ENCODE results near the gene MCOLN3.

MCOLN3 gene

DNA sequence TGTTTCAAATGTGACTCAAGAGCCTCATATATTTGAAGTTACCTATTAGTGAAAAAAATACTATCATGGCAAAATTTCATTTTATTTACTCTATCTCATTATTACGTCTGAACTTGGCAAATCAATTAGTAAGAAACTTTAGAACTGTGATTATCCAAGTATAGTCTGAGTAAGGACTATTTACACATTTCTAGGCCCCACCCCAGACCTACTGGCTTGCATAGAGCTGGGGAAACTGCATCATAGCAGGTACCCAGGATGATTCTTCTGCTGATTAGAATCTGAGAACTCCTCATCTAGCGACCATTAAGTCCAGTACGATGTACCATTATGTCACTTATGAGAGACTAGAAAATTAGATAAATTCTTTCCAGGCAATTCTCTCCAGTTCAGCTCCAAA lies 20.1 kb downstream of the MCOLN3 start:
- Histone ChIP-seq H3K9me3 (ENCODE audit: severe bottlenecking) (no peaks in the 10 kb centered on the region), H3K27ac (no peak overlapping the region), H3K36me3 (no peaks in the 10 kb centered on the region), H3K27me3 (ENCODE audit: insufficient read depth, low read depth, severe bottlenecking) (no peaks in the 10 kb centered on the region), H3K4me3 (ENCODE audit: low read depth, low read length) (no peak overlapping the region)
- no peak for DNase-seq
- TF ChIP-seq, protein P1, sequence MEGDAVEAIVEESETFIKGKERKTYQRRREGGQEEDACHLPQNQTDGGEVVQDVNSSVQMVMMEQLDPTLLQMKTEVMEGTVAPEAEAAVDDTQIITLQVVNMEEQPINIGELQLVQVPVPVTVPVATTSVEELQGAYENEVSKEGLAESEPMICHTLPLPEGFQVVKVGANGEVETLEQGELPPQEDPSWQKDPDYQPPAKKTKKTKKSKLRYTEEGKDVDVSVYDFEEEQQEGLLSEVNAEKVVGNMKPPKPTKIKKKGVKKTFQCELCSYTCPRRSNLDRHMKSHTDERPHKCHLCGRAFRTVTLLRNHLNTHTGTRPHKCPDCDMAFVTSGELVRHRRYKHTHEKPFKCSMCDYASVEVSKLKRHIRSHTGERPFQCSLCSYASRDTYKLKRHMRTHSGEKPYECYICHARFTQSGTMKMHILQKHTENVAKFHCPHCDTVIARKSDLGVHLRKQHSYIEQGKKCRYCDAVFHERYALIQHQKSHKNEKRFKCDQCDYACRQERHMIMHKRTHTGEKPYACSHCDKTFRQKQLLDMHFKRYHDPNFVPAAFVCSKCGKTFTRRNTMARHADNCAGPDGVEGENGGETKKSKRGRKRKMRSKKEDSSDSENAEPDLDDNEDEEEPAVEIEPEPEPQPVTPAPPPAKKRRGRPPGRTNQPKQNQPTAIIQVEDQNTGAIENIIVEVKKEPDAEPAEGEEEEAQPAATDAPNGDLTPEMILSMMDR (IDR thresholded peaks at IDR 0.05; ENCODE audit: low read depth, low read length), result no peak

DNA sequence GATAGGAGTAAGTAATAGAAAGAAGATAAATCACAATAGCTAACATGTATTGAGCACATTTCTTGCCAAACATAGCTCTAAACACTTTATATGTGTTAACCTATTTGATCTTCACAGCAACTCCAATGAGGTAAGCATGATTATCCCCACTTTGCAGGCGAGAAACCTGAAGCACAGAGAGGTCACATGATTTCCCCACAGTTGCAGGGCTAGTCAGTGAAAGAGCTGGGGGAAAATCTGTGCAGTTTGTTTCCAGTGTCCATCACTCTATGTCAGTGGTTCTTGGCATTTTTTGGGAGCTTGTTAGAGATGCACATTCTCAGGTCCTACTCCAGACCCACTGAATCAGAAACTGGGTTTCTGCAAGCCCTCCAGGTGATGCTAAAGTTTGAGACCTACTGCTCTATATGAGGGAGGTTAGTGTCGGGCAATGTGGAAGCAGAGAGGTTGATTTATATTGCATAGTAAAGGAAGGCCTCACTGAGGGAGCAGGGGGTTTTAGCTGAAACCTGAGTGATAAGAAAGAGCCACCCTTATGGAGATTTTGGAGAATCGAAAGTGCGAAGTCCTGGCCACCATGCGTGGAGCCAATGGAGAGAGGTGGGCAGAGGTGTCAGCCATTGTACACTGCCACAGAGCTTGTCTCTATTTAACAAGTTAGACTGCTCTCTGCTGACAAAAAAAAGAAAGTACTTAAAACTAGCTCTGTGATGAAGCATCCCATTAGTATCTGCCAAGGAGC lies 20.9 kb downstream of the MCOLN3 start:
- H3K36me3 ChIP-seq, result no peaks in the 10 kb centered on the region
- H3K4me3 ChIP-seq (ENCODE audit: low read depth, low read length), result no peak overlapping the region
- H3K27me3 ChIP-seq (ENCODE audit: insufficient read depth, low read depth, severe bottlenecking), result no peaks in the 10 kb centered on the region
- no peaks in the 10 kb centered on the region for H3K9me3 ChIP-seq (ENCODE audit: severe bottlenecking)
- H3K27ac ChIP-seq, result no peak overlapping the region
- DNase-seq, result no peak
- TF ChIP-seq, protein P1 (IDR thresholded peaks at IDR 0.05; ENCODE audit: low read depth, low read length), result no peak

DNA sequence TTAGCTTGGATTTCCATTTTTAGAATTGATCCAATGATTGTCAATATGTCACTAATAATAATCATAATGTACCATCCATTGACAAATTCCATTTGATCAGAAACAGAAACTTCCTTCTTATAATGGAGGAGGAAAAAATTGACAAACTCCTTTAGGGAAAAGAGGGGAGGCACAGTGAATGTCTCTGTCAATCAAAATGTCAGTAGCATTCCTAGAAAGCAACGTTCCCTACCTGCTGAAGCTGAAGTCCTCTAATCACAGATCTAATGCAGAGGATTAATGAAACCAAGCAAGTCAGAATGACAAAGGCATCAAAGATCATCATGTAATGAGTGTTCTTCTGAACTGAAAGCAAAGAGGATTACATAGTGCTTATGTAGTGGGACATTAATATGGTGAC lies 22.4 kb downstream of the MCOLN3 start:
- TF ChIP-seq, protein P1 (IDR thresholded peaks at IDR 0.05; ENCODE audit: low read depth, low read length), result no peak
- Histone ChIP-seq H3K9me3 (ENCODE audit: severe bottlenecking) (no peaks in the 10 kb centered on the region), H3K27me3 (ENCODE audit: insufficient read depth, low read depth, severe bottlenecking) (no peaks in the 10 kb centered on the region), H3K36me3 (no peaks in the 10 kb centered on the region), H3K4me3 (ENCODE audit: low read depth, low read length) (no peak overlapping the region), H3K27ac (no peak overlapping the region)
- no peak for DNase-seq

DNA sequence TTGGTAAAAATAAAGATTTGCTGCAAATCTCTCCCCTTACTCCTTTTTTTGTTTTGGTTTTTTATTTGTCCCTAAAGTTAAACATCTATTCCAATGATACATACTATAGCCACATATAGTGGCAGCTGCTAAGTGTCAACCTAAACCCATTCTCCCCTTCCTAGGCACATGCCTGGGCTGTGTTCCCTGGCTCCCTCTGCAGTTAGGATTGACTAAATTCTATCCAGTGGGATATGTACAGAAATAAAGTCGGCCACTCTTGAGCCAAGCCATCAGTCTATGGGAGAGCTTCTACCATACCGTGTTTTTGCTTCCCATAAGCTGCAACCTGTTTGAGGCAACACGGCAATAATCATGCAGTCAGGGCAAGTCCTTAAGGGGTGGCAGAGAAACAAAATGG lies 23.6 kb downstream of the MCOLN3 start:
- H3K9me3 ChIP-seq (ENCODE audit: severe bottlenecking), result no peaks in the 10 kb centered on the region
- no peak overlapping the region for H3K4me3 ChIP-seq (ENCODE audit: low read depth, low read length)
- H3K36me3 ChIP-seq, result no peaks in the 10 kb centered on the region
- H3K27ac ChIP-seq, result no peak overlapping the region
- no peaks in the 10 kb centered on the region for H3K27me3 ChIP-seq (ENCODE audit: insufficient read depth, low read depth, severe bottlenecking)
- no peak for DNase-seq
- TF ChIP-seq, protein P1 (IDR thresholded peaks at IDR 0.05; ENCODE audit: low read depth, low read length), result no peak

DNA sequence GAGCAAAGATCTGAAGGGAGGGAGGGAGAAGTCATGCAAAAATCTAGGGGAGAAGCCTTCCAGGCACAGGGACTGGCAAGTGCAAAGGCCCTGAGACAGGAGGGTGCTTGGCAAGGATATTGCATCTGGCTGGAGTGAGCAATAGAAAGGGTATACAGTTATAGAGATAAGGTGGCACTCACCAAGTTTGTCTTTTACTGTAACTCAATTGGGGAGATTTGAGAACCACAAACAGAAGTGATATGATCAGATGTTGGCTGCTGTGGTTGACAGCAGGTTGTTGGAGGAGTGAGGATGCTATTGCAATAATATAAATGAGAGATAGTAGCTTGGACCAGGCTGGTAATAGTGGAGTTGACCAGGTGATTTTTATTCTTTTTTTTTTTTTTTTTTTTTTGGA lies 25.6 kb downstream of the MCOLN3 start:
- H3K27ac ChIP-seq, result no peak overlapping the region
- DNase-seq, result no peak
- TF ChIP-seq, protein P1 (IDR thresholded peaks at IDR 0.05; ENCODE audit: low read depth, low read length), result no peak
- H3K9me3 ChIP-seq (ENCODE audit: severe bottlenecking), result no peaks in the 10 kb centered on the region
- H3K4me3 ChIP-seq (ENCODE audit: low read depth, low read length), result no peak overlapping the region
- no peaks in the 10 kb centered on the region for H3K27me3 ChIP-seq (ENCODE audit: insufficient read depth, low read depth, severe bottlenecking)
- no peaks in the 10 kb centered on the region for H3K36me3 ChIP-seq

DNA sequence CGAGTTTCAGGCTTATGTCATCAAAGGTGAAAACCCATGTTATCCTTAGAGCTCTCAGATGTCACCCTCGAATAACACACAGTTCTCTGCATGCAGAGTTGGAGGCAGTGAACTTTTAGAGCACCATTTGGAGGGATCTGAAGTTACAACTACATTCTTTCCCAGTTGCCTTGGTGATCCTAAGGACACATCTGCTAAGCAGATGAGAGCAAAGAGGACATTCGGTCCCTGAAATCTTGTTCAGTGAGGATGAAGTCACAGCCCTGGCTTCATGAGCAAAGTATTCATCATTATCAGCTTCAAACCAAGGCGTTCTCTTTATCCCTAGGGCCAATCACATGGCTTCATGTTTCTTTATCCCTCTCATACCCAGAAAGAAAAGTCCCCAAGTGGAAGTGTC lies 28.3 kb downstream of the MCOLN3 start:
- no peak for DNase-seq
- TF ChIP-seq, protein P1 (IDR thresholded peaks at IDR 0.05; ENCODE audit: low read depth, low read length), result no peak
- Histone ChIP-seq H3K9me3 (ENCODE audit: severe bottlenecking) (no peaks in the 10 kb centered on the region), H3K4me3 (ENCODE audit: low read depth, low read length) (no peak overlapping the region), H3K27ac (no peak overlapping the region), H3K27me3 (ENCODE audit: insufficient read depth, low read depth, severe bottlenecking) (no peaks in the 10 kb centered on the region), H3K36me3 (no peaks in the 10 kb centered on the region)

Data from WERI-Rb-1 (cell line).